ENCODE measurements around the gene TXNDC12. TPM values are rescaled to one million over a fixed set of nuclear protein-coding genes. Genes with fewer than 3 reads are reported as not detected.
"Not testable (repeated sequence)": the region's sequence is repeated elsewhere in the genome, so short reads cannot be mapped to it uniquely, and the experiment has no call there.

Gene TXNDC12
- polyA plus RNA-seq, 6 donors from 2014 or later, result 67.9 to 98.7 (median 82.6) TPM

DNA sequence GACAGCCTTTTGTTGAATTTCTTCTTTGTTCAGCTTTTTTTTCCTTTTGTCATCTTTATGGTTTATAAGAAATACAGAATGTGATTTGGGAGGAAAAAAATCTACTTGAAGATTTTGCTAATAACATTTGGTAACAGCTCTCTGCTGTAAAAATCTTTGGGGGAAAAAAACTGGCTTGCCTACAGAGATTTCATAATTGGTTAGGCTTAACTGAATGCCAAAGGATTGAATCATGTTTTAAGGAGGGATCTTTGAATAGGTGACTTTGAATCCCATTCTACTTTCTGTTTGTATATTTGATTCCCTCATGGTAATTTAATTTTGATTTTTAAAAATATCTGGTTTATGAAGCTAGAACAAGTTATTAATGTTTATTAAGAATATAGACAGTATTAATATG lies 4.3 kb upstream of the TXNDC12 start:
- Mint-ChIP-seq H3K27me3 (no peaks in the 10 kb centered on the region), H3K9me3 (no peaks in the 10 kb centered on the region), H3K4me3 (peak overlapping the region in 1 of 8 donors; percentile 99), H3K27ac (peak overlapping the region in 2 of 6 donors; percentile 49 to 55), H3K4me1 (peaks cover 29 to 45% (median 44%) of the 10 kb centered on the region in 3 donors), H3K36me3 (peaks cover 7 to 16% of the 10 kb centered on the region in 2 donors)
- ATAC-seq (ENCODE audit: low read depth in 2 of 2), result no peak
- no peak for DNase-seq

DNA sequence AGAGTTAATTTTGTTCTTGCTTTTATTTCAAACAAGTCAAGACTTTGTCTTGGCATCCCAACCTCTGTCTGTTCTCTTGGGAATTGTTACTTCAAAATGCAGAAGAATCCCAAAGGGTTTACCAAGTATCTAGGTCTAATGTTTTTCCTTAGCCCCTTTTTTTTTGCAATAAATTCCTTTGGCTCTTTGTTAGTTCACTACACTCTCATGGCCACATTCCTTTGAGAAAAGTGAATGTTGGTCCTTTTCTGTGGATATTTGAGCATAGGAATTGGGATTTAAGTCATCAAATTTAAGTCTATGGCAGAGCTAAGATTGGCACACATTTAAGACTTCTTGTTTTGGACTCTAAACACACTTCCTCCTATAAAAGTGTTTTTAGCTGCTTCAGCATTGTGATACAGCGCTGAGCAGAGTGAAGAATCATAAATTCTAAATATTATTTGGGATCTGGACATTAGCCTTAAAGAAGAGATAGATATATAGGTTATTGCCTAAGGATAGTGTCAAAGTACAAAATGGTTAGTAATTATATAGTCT lies 3.0 kb upstream of the TXNDC12 start:
- H3K4me1 Mint-ChIP-seq, result peaks cover 34 to 51% (median 43%) of the 10 kb centered on the region in 3 donors
- ATAC-seq (ENCODE audit: low read depth in 2 of 2) (no peak), DNase-seq (no peak)
- H3K27me3 Mint-ChIP-seq, result no peaks in the 10 kb centered on the region
- no peaks in the 10 kb centered on the region for H3K9me3 Mint-ChIP-seq
- H3K4me3 Mint-ChIP-seq, result peak overlapping the region in 7 of 8 donors; percentile 35 to 99 (median 99)
- H3K36me3 Mint-ChIP-seq, result peaks cover 6 to 7% of the 10 kb centered on the region in 2 donors
- peak overlapping the region; percentile 49 to 98 (median 88) for H3K27ac Mint-ChIP-seq

DNA sequence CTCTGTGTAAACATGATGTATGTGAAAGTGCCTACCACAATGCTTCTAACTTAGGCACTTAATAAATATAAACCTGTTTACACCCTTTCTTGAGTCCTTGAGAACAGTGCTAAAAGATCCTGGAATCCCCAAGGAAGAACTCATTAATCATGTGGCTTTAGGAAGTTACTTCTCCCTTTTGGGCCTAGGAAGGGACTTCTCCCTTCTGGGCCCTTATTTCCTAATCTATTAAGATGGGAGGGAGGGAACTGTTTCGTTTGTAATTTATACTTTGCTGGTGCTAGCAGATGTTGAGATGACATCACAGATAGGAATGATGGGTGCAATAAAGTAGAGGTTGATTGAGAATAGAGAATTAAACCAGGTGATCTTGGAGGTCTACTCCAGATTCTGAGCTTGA lies 2.3 kb upstream of the TXNDC12 start:
- H3K27me3 Mint-ChIP-seq, result no peaks in the 10 kb centered on the region
- DNase-seq, result no peak
- no peak for ATAC-seq (ENCODE audit: low read depth in 2 of 2)
- peak overlapping the region; percentile 97 to 100 (median 99) for H3K4me3 Mint-ChIP-seq
- H3K27ac Mint-ChIP-seq, result peak overlapping the region; percentile 49 to 99 (median 97)
- H3K36me3 Mint-ChIP-seq, result peaks cover 6 to 11% of the 10 kb centered on the region in 2 donors
- H3K4me1 Mint-ChIP-seq, result peaks cover 38 to 56% (median 44%) of the 10 kb centered on the region in 3 donors
- H3K9me3 Mint-ChIP-seq, result no peaks in the 10 kb centered on the region

DNA sequence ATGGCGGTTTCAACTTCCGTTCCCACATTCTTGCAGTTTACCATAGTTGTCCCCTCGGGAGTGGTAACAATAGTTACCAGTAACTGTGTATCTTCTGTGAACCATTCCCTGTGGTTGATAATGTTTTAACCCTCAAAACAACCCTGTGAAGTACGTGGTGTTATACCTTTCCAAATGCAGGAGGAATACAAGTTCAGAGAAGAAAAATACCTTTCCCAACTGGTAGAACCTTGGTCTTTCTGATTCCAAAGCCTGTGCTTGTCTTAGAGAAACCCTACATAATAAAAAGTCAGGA lies 1.9 kb upstream of the TXNDC12 start:
- Mint-ChIP-seq H3K27ac (peak overlapping the region; percentile 96 to 99 (median 98)), H3K4me1 (peaks cover 39 to 60% (median 47%) of the 10 kb centered on the region in 3 donors), H3K27me3 (no peaks in the 10 kb centered on the region), H3K36me3 (peaks cover 6 to 14% of the 10 kb centered on the region in 2 donors), H3K4me3 (peak overlapping the region; percentile 97 to 100 (median 99)), H3K9me3 (no peaks in the 10 kb centered on the region)
- ATAC-seq (ENCODE audit: low read depth in 2 of 2) (peak in 1 of 2 donors; percentile 18), DNase-seq (no peak)

DNA sequence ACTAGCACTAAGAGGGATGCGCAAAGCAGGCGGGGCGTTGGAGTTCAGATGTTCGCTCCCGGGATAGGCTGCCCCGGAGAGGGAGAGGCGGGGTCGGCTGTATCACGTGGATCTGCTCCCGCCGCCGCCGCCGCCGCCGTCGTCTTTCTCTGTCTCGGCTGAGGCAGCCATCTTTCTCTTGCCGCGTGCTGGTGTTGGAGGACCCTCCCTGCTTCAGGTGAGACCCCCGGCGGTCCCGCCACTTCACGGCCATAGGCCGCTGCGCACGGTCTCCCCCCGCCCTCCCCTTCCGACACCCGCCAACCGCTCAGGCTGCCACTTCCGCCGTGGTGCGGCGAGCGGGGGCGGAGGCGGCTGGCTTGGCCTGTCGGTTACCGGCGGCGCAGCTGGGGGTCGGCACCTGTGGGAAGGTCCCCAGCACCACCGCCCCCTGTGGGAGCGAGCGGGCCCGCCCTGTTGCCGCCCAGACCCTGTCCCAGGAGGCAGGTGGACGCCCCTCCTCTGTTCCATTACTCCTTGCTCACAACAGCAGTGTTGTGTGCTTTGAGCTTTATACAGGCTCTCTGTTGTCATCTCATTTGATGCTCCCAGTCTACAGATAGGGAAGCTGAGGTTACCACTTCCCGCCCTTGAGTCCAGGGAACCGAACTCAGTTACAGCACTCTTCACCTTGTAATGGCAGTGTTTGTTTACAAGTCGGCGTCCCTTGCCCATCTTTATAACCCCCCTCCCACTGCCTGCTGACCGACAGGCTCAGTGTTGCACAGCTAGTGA lies 1.4 kb upstream of the TXNDC12 start, which contains the start of gene BTF3L4:
TSS of gene BTF3L4 (plus strand) at position 133 of the 774 bp plus-strand sequence. CDS start 3,553 bp downstream, outside the sequence.
- Mint-ChIP-seq H3K27me3 (no peaks in the 10 kb centered on the region), H3K4me3 (peak within 1 kb of the TSS; percentile 97 to 100 (median 99)), H3K27ac (peak within 1 kb of the TSS; percentile 96 to 99 (median 98)), H3K9me3 (no peaks in the 10 kb centered on the region), H3K4me1 (peaks cover 39 to 60% (median 47%) of the 10 kb centered on the region in 3 donors), H3K36me3 (peaks cover 6 to 14% of the 10 kb centered on the region in 2 donors)
- ATAC-seq (ENCODE audit: low read depth in 2 of 2), result peak; percentile 89 to 91
- peak; percentile 93 for DNase-seq

DNA sequence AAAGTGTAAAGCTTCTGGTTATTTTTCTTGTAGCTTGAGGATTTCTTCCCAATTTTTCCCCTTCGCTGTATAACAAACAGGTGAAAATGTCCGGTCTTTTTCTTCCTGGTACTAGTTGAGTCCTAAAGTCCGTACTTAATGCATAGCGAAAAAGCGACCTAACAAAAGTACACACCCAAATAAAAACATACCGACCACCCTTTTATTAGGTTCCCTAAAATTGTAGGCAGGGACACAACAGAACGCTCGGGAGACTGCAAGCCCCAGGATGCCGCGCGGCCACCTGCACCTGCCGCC lies 823 bp upstream of the TXNDC12 start:
- DNase-seq, result no peak
- Mint-ChIP-seq H3K4me1 (peaks cover 42 to 60% (median 44%) of the 10 kb centered on the region in 3 donors), H3K27ac (peak overlapping the region; percentile 91 to 98 (median 97)), H3K4me3 (peak overlapping the region; percentile 97 to 100 (median 99)), H3K36me3 (peaks cover 6 to 12% of the 10 kb centered on the region in 2 donors), H3K9me3 (no peaks in the 10 kb centered on the region), H3K27me3 (no peaks in the 10 kb centered on the region)
- no peak for ATAC-seq (ENCODE audit: low read depth in 2 of 2)

DNA sequence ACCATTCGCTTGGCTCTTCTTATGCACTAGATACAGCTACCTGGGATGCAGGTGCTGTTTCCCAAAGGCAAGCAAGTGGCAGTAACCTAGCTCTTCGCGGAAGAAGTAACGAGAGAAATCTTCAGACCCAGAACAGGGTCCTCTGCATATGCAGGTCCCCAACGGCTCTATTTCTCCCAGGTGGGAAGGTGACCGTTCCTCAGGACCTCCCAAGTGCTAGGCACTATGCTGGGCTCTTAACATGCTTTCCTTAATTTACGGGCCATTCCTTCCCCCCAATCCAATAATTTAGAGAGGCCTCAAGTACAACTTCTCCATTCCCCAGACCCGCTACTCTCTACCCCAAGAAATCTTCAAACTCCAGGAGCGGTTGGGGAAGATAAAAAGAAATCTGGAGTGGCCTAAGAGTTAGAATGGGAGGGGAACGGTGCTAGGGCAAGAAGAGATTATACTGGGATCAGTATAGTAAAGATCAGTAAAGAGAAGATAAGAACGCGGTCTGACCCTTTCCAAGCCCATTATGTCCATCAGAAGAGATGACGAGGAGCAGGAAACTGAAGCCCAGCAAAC lies 410 bp downstream of the TXNDC12 start:
- Mint-ChIP-seq H3K36me3 (peaks cover 6 to 7% of the 10 kb centered on the region in 2 donors), H3K27ac (peak overlapping the region; percentile 76 to 98 (median 96)), H3K9me3 (no peaks in the 10 kb centered on the region), H3K4me1 (peaks cover 43 to 64% (median 45%) of the 10 kb centered on the region in 3 donors), H3K27me3 (no peaks in the 10 kb centered on the region), H3K4me3 (peak overlapping the region; percentile 97 to 100 (median 99))
- DNase-seq, result no peak
- ATAC-seq (ENCODE audit: low read depth in 2 of 2), result no peak

DNA sequence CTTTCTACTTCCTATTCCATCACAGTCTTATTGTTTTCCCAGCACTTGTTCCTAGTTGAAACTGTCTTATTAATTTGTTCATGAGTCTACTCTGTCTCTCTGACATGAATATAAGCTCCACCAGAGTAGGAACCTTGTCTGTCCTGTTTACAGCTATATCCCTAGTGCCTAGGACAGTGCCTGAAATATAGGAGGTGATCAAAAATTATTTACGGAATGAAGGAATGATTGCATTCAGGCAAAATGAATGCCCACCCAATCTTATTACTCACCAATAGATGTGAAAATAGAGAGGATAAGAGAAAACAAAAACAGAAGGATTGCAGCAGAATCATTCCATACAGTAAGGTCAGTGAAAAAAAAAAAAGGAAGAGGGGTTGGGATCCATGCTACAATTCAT lies 1.1 kb downstream of the TXNDC12 start:
- peak overlapping the region in 3 of 6 donors; percentile 24 to 96 (median 36) for H3K27ac Mint-ChIP-seq
- peaks cover 39 to 60% (median 45%) of the 10 kb centered on the region in 3 donors for H3K4me1 Mint-ChIP-seq
- DNase-seq, result no peak
- H3K27me3 Mint-ChIP-seq, result no peaks in the 10 kb centered on the region
- H3K9me3 Mint-ChIP-seq, result no peaks in the 10 kb centered on the region
- peak overlapping the region; percentile 97 to 100 (median 99) for H3K4me3 Mint-ChIP-seq
- ATAC-seq (ENCODE audit: low read depth in 2 of 2), result no peak
- H3K36me3 Mint-ChIP-seq, result peaks cover 6 to 7% of the 10 kb centered on the region in 2 donors

DNA sequence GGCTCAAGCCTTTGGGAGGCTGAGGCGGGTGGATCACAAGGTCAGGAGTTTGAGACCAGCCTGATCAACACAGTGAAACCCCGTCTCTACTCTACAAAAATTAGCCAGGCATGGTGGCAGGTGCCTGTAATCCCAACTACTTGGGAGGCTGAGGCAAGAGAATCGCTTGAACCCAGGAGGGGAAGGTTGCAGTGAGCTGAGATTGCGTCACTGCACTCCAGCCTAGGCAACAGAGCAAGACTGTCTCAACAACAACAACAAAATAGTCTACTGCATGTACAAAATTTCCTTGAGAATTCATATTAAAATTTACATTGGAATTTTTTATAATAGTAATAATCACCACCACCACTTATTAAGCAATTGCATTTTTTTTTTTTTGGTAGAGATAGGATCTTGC lies 5.7 kb downstream of the TXNDC12 start:
- not testable (repeated sequence) for H3K4me3 Mint-ChIP-seq; DNase-seq; H3K36me3 Mint-ChIP-seq; H3K9me3 Mint-ChIP-seq; ATAC-seq (ENCODE audit: low read depth in 2 of 2); H3K27me3 Mint-ChIP-seq
- H3K27ac Mint-ChIP-seq, result peak overlapping the region in 1 of 6 donors; percentile 24
- peaks cover 25 to 31% (median 29%) of the 10 kb centered on the region in 3 donors for H3K4me1 Mint-ChIP-seq

DNA sequence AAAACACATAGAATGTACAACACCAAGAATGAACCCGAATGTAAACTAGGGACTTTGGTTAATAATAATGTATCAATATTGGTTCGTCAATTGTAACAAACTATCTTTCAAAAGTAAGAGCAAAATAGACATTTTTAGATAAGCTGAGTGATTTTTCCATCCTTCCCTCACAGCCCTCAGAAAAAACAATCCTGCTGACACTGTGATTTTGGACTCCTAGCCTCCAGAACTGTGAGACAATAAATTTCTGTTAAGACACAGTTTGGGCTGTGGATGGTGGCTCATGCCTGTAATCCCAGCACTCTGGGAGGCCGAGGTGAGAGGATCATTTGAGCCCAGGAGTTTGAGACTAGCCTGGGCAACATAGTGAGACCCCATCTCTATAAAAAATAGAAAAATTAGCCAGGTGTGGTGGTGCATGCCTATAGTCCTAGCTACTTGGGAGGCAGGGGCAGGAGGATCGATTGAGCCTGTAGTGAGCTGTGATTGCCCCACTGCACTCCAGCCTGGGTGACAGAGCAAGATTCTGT lies 9.3 kb downstream of the TXNDC12 start:
- DNase-seq; H3K36me3 Mint-ChIP-seq; H3K9me3 Mint-ChIP-seq; H3K27ac Mint-ChIP-seq; H3K4me3 Mint-ChIP-seq; ATAC-seq (ENCODE audit: low read depth in 2 of 2); H3K27me3 Mint-ChIP-seq: not testable (repeated sequence)
- H3K4me1 Mint-ChIP-seq, result peaks cover 5 to 18% (median 16%) of the 10 kb centered on the region in 3 donors

DNA sequence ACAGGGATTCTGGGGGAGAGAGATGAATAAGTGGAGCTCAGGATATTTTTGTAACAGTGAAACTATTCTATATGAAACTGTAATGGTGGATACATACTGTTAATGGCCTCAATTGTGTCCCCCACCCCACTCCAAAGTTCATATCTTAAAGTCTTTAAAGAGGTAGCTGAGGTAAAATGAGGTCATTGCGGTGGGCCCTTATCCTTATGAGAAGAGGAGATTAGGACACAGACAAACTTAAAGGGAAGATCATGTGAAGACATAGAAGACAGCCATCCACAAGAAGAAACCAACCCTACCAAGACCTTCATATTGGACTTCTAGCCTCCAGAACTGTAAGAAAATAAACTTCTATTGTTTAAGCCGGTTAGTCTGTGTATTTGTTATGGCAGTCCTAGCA lies 9.8 kb downstream of the TXNDC12 start:
- no peak for DNase-seq
- no peaks in the 10 kb centered on the region for H3K27me3 Mint-ChIP-seq
- H3K4me1 Mint-ChIP-seq, result peaks cover 2 to 18% (median 14%) of the 10 kb centered on the region in 3 donors
- H3K27ac Mint-ChIP-seq, result no peak overlapping the region
- no peak overlapping the region for H3K4me3 Mint-ChIP-seq
- ATAC-seq (ENCODE audit: low read depth in 2 of 2), result no peak
- peaks cover 5 to 8% of the 10 kb centered on the region in 2 donors for H3K36me3 Mint-ChIP-seq
- peaks cover 0 to 2% (median 0%) of the 10 kb centered on the region in 7 donors for H3K9me3 Mint-ChIP-seq

DNA sequence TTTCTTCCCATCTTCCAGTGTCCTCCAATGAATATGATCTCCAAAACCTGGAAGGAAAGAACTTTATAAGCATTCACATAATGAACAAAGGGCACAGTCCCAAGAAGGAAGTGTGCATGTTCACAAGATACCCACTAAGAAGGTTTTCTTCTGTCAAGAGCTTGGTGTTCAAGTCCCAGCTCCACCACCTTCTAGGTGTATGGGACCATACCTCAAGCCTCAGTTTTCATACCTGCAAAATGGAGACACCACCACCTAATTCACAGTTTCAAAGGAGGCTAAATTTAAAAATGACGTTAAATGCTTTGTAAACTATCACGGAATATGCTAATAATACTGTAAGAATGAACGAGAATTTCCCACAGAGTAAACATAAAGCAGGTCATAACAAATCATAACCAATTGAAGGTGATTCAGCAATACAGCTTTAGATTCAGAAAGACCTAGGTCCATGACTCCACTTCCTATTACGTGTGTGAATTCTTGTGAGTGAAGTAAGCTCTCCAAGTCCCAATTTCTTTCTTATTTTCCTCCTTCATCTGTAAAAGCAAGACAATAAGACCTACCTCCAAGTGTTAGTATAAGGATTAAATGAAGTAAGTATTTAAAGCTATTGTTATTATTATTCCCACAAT lies 13.3 kb downstream of the TXNDC12 start:
- Mint-ChIP-seq H3K36me3 (peaks cover 0 to 5% of the 10 kb centered on the region in 2 donors), H3K4me1 (peaks cover 0 to 14% (median 13%) of the 10 kb centered on the region in 3 donors), H3K9me3 (no peaks in the 10 kb centered on the region), H3K4me3 (no peak overlapping the region), H3K27me3 (no peaks in the 10 kb centered on the region), H3K27ac (no peak overlapping the region)
- no peak for DNase-seq
- no peak for ATAC-seq (ENCODE audit: low read depth in 2 of 2)

DNA sequence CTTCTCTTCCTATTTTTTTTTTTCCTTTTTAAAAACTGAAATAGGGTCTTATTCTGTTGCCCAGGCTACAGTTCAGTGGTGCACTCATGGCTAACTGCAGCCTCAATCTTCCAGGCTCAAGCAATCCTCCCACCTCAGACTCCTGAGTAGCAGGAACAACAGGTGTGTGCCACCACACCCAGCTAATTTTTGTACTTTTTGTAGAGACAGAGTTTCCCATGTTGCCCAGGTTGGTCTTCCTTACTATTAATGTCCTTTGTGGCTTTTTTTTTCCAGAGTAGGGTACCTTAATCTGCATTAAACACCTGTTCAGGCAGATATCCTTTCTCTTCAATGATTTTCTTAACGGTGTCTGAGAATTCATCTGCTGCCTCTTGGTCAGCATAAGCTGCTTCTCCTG lies 17.1 kb downstream of the TXNDC12 start:
- peak overlapping the region in 2 of 6 donors; percentile 32 to 54 for H3K27ac Mint-ChIP-seq
- no peak overlapping the region for H3K4me3 Mint-ChIP-seq
- no peaks in the 10 kb centered on the region for H3K27me3 Mint-ChIP-seq
- H3K36me3 Mint-ChIP-seq, result no peaks in the 10 kb centered on the region
- DNase-seq (no peak), ATAC-seq (ENCODE audit: low read depth in 2 of 2) (no peak)
- H3K9me3 Mint-ChIP-seq, result no peaks in the 10 kb centered on the region
- H3K4me1 Mint-ChIP-seq, result peaks cover under 1 to 10% (median 8%) of the 10 kb centered on the region in 3 donors

Measured in naive B cell (primary cell).